K562 (cell line): ENCODE data around the gene CCDC184. TPM values are rescaled to one million over a fixed set of nuclear protein-coding genes. Genes with fewer than 3 reads are reported as not detected.
A peak's percentile ranks its signal among the peaks of the same experiment; 100 is the strongest.

ENCODE experiments used
- BMI1 ChIP-seq: fragments of 150-350 bp; IDR thresholded peaks from 2 replicates; pipeline ENCODE4 v1.6.1; 2014; ENCODE audit warnings: low read length
- FOXP1 ChIP-seq: sonication (generic); formaldehyde crosslinking; IDR thresholded peaks from 2 replicates; pipeline ENCODE4 v1.8.0; 2022; ENCODE audit warnings: mild to moderate bottlenecking, missing genetic modification reagents
- GABPB1 ChIP-seq: sonication (generic); formaldehyde crosslinking; IDR thresholded peaks from 2 replicates; pipeline ENCODE4 v1.8.0; 2022; ENCODE audit warnings: mild to moderate bottlenecking, missing genetic modification reagents
- GABPB2 ChIP-seq: fragments of 250-450 bp; sonication (Bioruptor Pico); conservative IDR thresholded peaks from 2 replicates; pipeline ENCODE4 v1.5.1; 2021; ENCODE audit warnings: mild to moderate bottlenecking
- HDAC2 ChIP-seq: fragments of 450-650 bp; IDR thresholded peaks from 2 replicates; pipeline ENCODE4 v1.6.1; 2016; ENCODE audit warnings: mild to moderate bottlenecking
- HLTF ChIP-seq: fragments of 450-650 bp; IDR thresholded peaks from 2 replicates; pipeline ENCODE4 v1.6.1; 2016
- HMGN3 ChIP-seq: IDR thresholded peaks from 2 replicates; pipeline ENCODE4 v1.6.1; 2011; ENCODE audit warnings: borderline replicate concordance, low read depth, mild to moderate bottlenecking, mixed read lengths, low read length; ENCODE audit not compliant: insufficient read length; ENCODE audit errors: extremely low read depth
- HNRNPL ChIP-seq: fragments of 200-400 bp; formaldehyde crosslinking; IDR thresholded peaks from 2 replicates; pipeline ENCODE4 v1.6.1; 2017; ENCODE audit warnings: low read depth, mild to moderate bottlenecking, low read length
- HNRNPLL ChIP-seq: fragments of 200-400 bp; formaldehyde crosslinking; IDR thresholded peaks from 2 replicates; pipeline ENCODE4 v1.6.1; 2017; ENCODE audit warnings: low read length, low read depth, mild to moderate bottlenecking; ENCODE audit not compliant: poor library complexity, severe bottlenecking
- LEF1 ChIP-seq: fragments of 450-650 bp; IDR thresholded peaks from 2 replicates; pipeline ENCODE4 v1.6.1; 2016; ENCODE audit warnings: mild to moderate bottlenecking
- NUFIP1 ChIP-seq: fragments of 450-650 bp; IDR thresholded peaks from 2 replicates; pipeline ENCODE4 v1.6.1; 2018; ENCODE audit not compliant: partially characterized antibody
- PHF21A ChIP-seq: fragments of 450-650 bp; IDR thresholded peaks from 2 replicates; pipeline ENCODE4 v1.6.1; 2017; ENCODE audit warnings: low read depth, borderline replicate concordance
- RBM22 ChIP-seq: fragments of 200-400 bp; formaldehyde crosslinking; IDR thresholded peaks from 2 replicates; pipeline ENCODE4 v1.6.1; 2018; ENCODE audit warnings: low read length, low read depth; ENCODE audit not compliant: poor library complexity, severe bottlenecking
- RHOXF2B ChIP-seq: fragments of 250-450 bp; sonication (Bioruptor Pico); conservative IDR thresholded peaks from 2 replicates; pipeline ENCODE4 v1.5.1; 2021
- TARDBP ChIP-seq: fragments of 450-650 bp; IDR thresholded peaks from 2 replicates; pipeline ENCODE4 v1.6.1; 2016
- ZBTB8A ChIP-seq: fragments of 450-650 bp; IDR thresholded peaks from 2 replicates; pipeline ENCODE4 v1.6.1; 2018; ENCODE audit warnings: mild to moderate bottlenecking, moderate library complexity; ENCODE audit not compliant: partially characterized antibody
- ZNF384 ChIP-seq: IDR thresholded peaks from 2 replicates; pipeline ENCODE4 v1.6.1; 2012; ENCODE audit warnings: low read depth, low read length, improper control_type of control experiment
- ZNF507 ChIP-seq: conservative IDR thresholded peaks from 2 replicates; pipeline ENCODE4 v1.6.1; 2017; ENCODE audit warnings: missing genetic modification characterization, missing compliant biosample characterization
- ZNF707 ChIP-seq: fragments of 250-450 bp; sonication (Bioruptor Pico); conservative IDR thresholded peaks from 2 replicates; pipeline ENCODE4 v1.8.0; 2022; ENCODE audit warnings: inconsistent platforms, mild to moderate bottlenecking, moderate library complexity
- polyA plus RNA-seq, 8 experiments: library from polyadenylated mRNA; depleted of rRNA in 4 of 8; stranded (reverse) in 5 of 8; unstranded in 3 of 8; fragments of >200 nt; fragmentation: Nextera tagmentation in 2 of 8; fragmentation: Illumina TruSeq in 1 of 8; extraction: Ambion mirVana in 2 of 8; extraction: Trizol in 1 of 8; gene quantifications; 2 replicates each; pipeline versions ENCODE4 v1.2.1 to v1.2.3, GENCODE V29; 2011 to 2014; ENCODE audit warnings: inconsistent platforms in 1 of 8, missing spikeins in 1 of 8
- total RNA-seq, 7 experiments: library from RNA; depleted of rRNA in 6 of 7; stranded (reverse); fragments of >200 nt in 6 of 7; fragmentation: Illumina TruSeq in 2 of 7; extraction: Trizol in 2 of 7; gene quantifications; 2 replicates each; pipeline versions ENCODE4 v1.2.1 to v1.2.3, GENCODE V29; 2011 to 2021; ENCODE audit warnings: low replicate concordance in 1 of 7
- TF ChIP-seq, protein P1 (sequence below): fragments of 250-450 bp; sonication (Bioruptor Pico); IDR thresholded peaks from 2 replicates; pipeline ENCODE4 v1.8.0; 2021; ENCODE audit warnings: mild to moderate bottlenecking, moderate library complexity
- TF ChIP-seq, protein P2 (sequence below): sonication (generic); formaldehyde crosslinking; IDR thresholded peaks from 2 replicates; pipeline ENCODE4 v1.8.0; 2023; ENCODE audit warnings: mild to moderate bottlenecking, missing genetic modification reagents
- TF ChIP-seq, protein P3 (sequence below): sonication (generic); formaldehyde crosslinking; IDR thresholded peaks from 2 replicates; pipeline ENCODE4 v1.8.1; 2023; ENCODE audit warnings: mild to moderate bottlenecking, missing genetic modification reagents, moderate library complexity
- TF ChIP-seq, protein P4 (sequence below): sonication (generic); formaldehyde crosslinking; IDR thresholded peaks from 2 replicates; pipeline ENCODE4 v1.8.1; 2022; ENCODE audit warnings: missing genetic modification reagents
- TF ChIP-seq, protein P5 (sequence below): fragments of 450-650 bp; IDR thresholded peaks from 2 replicates; pipeline ENCODE4 v1.6.1; 2017; ENCODE audit warnings: mild to moderate bottlenecking, moderate library complexity

The CCDC184 gene
- total and polyA plus RNA-seq, 9 of the 15 experiments (the other 6 are each of a cell fraction or from before 2014, with no cell fraction given), result 0.09 TPM; not detected in 8

DNA sequence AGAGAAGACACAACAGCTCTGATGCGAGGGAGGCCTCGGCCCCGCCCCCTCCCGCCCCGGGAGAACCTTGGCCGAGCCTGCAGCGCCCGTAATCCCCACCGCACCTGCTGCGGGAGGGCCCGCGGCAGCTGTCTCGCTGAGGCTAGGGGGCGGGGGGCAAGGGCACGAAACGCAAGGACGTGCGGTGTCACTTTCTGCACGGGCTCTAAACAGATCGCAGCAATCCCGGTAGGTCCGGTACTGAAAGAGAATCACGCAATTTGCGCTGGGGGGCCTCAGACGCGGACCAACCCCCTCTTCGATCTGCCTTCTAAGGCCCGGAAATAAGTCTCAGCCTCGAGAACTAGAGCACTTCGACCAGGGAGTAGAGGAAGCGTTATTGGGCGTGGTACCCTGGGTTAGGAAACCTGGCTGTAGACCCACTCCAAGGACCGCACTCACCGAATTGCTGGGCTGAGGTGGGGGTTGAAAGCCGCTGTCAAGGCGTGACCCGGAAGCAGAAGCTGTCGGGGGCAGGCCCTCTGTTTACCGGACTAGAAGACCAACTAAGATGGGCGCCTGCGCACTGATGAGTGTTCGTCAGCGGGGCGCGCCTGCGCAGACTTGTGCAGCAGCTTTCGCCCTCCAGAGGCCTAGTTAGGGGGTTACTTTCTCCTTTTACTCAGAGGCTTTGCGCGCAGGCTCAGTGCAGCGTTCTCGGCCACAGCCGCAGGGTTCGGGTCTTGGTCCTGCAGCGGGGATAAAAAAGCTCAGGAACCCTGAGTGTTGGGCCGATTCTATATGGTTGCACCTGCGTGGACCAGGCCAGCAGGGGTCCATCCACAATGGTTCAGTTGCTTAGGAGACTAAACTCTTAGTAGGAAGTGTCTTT, 26.2 kb upstream of the CCDC184 start, which contains the start of gene ASB8 (continued):
- TF ChIP-seq HLTF, result no peak
- TF ChIP-seq GABPB2 (CRISPR knock-in tag), result no peak
- TF ChIP-seq ZNF384, result peak; percentile 64
- no peak for TF ChIP-seq HMGN3
- TF ChIP-seq, protein P1, sequence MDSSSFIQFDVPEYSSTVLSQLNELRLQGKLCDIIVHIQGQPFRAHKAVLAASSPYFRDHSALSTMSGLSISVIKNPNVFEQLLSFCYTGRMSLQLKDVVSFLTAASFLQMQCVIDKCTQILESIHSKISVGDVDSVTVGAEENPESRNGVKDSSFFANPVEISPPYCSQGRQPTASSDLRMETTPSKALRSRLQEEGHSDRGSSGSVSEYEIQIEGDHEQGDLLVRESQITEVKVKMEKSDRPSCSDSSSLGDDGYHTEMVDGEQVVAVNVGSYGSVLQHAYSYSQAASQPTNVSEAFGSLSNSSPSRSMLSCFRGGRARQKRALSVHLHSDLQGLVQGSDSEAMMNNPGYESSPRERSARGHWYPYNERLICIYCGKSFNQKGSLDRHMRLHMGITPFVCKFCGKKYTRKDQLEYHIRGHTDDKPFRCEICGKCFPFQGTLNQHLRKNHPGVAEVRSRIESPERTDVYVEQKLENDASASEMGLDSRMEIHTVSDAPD (CRISPR knock-in tag), result no peak
- no peak for TF ChIP-seq PHF21A
- no peak for TF ChIP-seq NUFIP1
- no peak for TF ChIP-seq HNRNPL
- TF ChIP-seq ZNF507 (tag), result no peak
- TF ChIP-seq ZBTB8A, result no peak
- TF ChIP-seq, protein P2, sequence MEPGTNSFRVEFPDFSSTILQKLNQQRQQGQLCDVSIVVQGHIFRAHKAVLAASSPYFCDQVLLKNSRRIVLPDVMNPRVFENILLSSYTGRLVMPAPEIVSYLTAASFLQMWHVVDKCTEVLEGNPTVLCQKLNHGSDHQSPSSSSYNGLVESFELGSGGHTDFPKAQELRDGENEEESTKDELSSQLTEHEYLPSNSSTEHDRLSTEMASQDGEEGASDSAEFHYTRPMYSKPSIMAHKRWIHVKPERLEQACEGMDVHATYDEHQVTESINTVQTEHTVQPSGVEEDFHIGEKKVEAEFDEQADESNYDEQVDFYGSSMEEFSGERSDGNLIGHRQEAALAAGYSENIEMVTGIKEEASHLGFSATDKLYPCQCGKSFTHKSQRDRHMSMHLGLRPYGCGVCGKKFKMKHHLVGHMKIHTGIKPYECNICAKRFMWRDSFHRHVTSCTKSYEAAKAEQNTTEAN, result no peak
- TF ChIP-seq HDAC2, result peak; percentile 73
- TF ChIP-seq FOXP1 (CRISPR knock-in tag), result no peak
- TF ChIP-seq, protein P3, sequence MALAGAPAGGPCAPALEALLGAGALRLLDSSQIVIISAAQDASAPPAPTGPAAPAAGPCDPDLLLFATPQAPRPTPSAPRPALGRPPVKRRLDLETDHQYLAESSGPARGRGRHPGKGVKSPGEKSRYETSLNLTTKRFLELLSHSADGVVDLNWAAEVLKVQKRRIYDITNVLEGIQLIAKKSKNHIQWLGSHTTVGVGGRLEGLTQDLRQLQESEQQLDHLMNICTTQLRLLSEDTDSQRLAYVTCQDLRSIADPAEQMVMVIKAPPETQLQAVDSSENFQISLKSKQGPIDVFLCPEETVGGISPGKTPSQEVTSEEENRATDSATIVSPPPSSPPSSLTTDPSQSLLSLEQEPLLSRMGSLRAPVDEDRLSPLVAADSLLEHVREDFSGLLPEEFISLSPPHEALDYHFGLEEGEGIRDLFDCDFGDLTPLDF (CRISPR knock-in tag), result 0 out of 2 replicates have a peak, but pooled peaks have one; percentile 11
- no peak for TF ChIP-seq LEF1
- no peak for TF ChIP-seq RBM22
- TF ChIP-seq HNRNPLL, result peak; percentile 89
- TF ChIP-seq, protein P4, sequence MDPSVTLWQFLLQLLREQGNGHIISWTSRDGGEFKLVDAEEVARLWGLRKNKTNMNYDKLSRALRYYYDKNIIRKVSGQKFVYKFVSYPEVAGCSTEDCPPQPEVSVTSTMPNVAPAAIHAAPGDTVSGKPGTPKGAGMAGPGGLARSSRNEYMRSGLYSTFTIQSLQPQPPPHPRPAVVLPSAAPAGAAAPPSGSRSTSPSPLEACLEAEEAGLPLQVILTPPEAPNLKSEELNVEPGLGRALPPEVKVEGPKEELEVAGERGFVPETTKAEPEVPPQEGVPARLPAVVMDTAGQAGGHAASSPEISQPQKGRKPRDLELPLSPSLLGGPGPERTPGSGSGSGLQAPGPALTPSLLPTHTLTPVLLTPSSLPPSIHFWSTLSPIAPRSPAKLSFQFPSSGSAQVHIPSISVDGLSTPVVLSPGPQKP (CRISPR knock-in tag), result no peak
- TF ChIP-seq, protein P5, sequence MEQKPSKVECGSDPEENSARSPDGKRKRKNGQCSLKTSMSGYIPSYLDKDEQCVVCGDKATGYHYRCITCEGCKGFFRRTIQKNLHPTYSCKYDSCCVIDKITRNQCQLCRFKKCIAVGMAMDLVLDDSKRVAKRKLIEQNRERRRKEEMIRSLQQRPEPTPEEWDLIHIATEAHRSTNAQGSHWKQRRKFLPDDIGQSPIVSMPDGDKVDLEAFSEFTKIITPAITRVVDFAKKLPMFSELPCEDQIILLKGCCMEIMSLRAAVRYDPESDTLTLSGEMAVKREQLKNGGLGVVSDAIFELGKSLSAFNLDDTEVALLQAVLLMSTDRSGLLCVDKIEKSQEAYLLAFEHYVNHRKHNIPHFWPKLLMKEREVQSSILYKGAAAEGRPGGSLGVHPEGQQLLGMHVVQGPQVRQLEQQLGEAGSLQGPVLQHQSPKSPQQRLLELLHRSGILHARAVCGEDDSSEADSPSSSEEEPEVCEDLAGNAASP, result no peak
- no peak for TF ChIP-seq RHOXF2B (CRISPR knock-in tag)
- TF ChIP-seq GABPB1 (CRISPR knock-in tag), result peak; percentile 100
- TF ChIP-seq ZNF707 (CRISPR knock-in tag), result no peak
- no peak for TF ChIP-seq TARDBP
- TF ChIP-seq BMI1, result no peak
